Measurements from ENCODE around the gene SANBR. TPM values are rescaled to one million over a fixed set of nuclear protein-coding genes. Genes with fewer than 3 reads are reported as not detected.

SANBR gene
- total RNA-seq, 1 experiment from 2014 or later: 10.1 TPM

DNA sequence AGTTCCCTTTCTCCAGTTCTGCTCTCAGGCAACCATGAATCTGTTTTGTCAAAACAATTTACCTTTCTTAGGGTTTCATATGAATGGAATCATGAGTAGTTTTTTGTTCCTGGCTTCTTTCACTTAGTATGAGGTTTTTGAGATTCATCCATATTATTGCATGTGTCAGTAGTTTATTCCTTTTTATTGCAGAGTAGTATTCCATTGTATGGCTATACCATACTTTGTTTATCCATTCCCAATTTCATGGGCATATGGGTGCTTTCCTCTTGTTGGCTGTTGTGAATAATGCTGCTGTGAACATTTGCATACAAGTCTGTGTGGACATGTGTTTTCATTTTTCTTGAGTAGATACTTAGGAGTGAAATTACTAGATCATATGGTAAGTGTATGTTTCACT lies 46.0 kb downstream of the SANBR start:
- Histone ChIP-seq H4K5ac (ENCODE audit: insufficient read length, low read depth, low read length) (no peak overlapping the region), H3K4me2 (ENCODE audit: insufficient read depth, insufficient read length, low read length) (no peak overlapping the region), H2BK120ac (ENCODE audit: low read depth, low read length, poor library complexity, severe bottlenecking) (no peak overlapping the region), H3T11ph (ENCODE audit: low read length) (no peak overlapping the region), H3K9me3 (ENCODE audit: control insufficient read depth, low read depth, low read length) (no peaks in the 10 kb centered on the region), H3K14ac (ENCODE audit: insufficient read depth, low read length) (no peak overlapping the region), H2AK5ac (ENCODE audit: insufficient read length, low read length) (no peak overlapping the region), H3K9ac (ENCODE audit: extremely low read depth, insufficient read length, low read length) (no peak overlapping the region), H2BK15ac (ENCODE audit: low read depth, low read length) (no peak overlapping the region), H4K91ac (ENCODE audit: insufficient read length, low read depth, low read length) (no peak overlapping the region), H3K27ac (ENCODE audit: insufficient read length, low read depth, low read length) (no peak overlapping the region), H2BK12ac (ENCODE audit: insufficient read length, low read depth, low read length) (no peak overlapping the region), H4K20me1 (ENCODE audit: control insufficient read depth, insufficient read depth, insufficient read length) (no peaks in the 10 kb centered on the region), H3K4ac (ENCODE audit: low read depth, low read length) (no peak overlapping the region), H3K23me2 (ENCODE audit: insufficient read length, low read depth, low read length, poor library complexity, severe bottlenecking) (no peaks in the 10 kb centered on the region), H3K18ac (ENCODE audit: insufficient read length, low read depth, low read length) (no peak overlapping the region), H2BK20ac (ENCODE audit: low read depth, low read length, poor library complexity, severe bottlenecking) (no peak overlapping the region), H3K4me1 (ENCODE audit: insufficient read depth, low read length) (no peaks in the 10 kb centered on the region), H3K23ac (ENCODE audit: insufficient read length, low read depth, low read length) (no peak overlapping the region), H2BK5ac (ENCODE audit: insufficient read length, low read length) (no peak overlapping the region), H3K79me1 (ENCODE audit: insufficient read depth, low read depth, low read length, poor library complexity, severe bottlenecking) (no peaks in the 10 kb centered on the region), H3K27me3 (ENCODE audit: insufficient read depth, low read length) (no peaks in the 10 kb centered on the region), H4K8ac (replicated peaks; ENCODE audit: insufficient read length, low read depth, low read length) (no peak overlapping the region), H2AFZ (ENCODE audit: low read length) (no peak overlapping the region), H3K79me2 (ENCODE audit: insufficient read depth, low read length) (no peaks in the 10 kb centered on the region), H3K56ac (ENCODE audit: insufficient read length, low read depth, low read length) (no peak overlapping the region)
- no peak for DNase-seq
- Mint-ChIP-seq H3K4me1 (peaks cover 3 to 5% of the 10 kb centered on the region in 2 experiments; a peak in 2 of 4 replicates), H3K36me3 (ENCODE audit: insufficient read depth in 1 of 3, low read depth in 3 of 3) (peaks cover 31 to 43% (median 39%) of the 10 kb centered on the region in 3 experiments), H3K27me3 (ENCODE audit: low read depth) (no peaks in the 10 kb centered on the region), H3K4me3 (no peak overlapping the region), H3K9me3 (peaks cover 26 to 34% of the 10 kb centered on the region in 2 experiments), H3K27ac (no peak overlapping the region)
- TF ChIP-seq, protein P1, sequence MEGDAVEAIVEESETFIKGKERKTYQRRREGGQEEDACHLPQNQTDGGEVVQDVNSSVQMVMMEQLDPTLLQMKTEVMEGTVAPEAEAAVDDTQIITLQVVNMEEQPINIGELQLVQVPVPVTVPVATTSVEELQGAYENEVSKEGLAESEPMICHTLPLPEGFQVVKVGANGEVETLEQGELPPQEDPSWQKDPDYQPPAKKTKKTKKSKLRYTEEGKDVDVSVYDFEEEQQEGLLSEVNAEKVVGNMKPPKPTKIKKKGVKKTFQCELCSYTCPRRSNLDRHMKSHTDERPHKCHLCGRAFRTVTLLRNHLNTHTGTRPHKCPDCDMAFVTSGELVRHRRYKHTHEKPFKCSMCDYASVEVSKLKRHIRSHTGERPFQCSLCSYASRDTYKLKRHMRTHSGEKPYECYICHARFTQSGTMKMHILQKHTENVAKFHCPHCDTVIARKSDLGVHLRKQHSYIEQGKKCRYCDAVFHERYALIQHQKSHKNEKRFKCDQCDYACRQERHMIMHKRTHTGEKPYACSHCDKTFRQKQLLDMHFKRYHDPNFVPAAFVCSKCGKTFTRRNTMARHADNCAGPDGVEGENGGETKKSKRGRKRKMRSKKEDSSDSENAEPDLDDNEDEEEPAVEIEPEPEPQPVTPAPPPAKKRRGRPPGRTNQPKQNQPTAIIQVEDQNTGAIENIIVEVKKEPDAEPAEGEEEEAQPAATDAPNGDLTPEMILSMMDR (conservative IDR thresholded peaks at IDR 0.05): no peak

All from H9 (cell line).